IMR-90 (cell line): Measurements from ENCODE around the gene PIR. TPM values are rescaled to one million over a fixed set of nuclear protein-coding genes. Genes with fewer than 3 reads are reported as not detected.

Experiments
- CHD1 ChIP-seq: IDR thresholded peaks from 2 replicates; pipeline ENCODE4 v1.6.1; 2012; ENCODE audit warnings: low read depth, low read length, improper control_type of control experiment
- MAFK ChIP-seq: IDR thresholded peaks from 2 replicates; pipeline ENCODE4 v1.6.1; 2012; ENCODE audit warnings: low read depth, low read length, improper control_type of control experiment
- RAD21 ChIP-seq: IDR thresholded peaks from 2 replicates; pipeline ENCODE4 v1.6.1; 2012; ENCODE audit warnings: low read length, improper control_type of control experiment
- polyA plus RNA-seq, 3 experiments: library from polyadenylated mRNA; depleted of rRNA; stranded (reverse); fragments of >200 nt; gene quantifications; 2 replicates each; pipeline ENCODE4 v1.2.3, GENCODE V29; 2012; ENCODE audit warnings: low replicate concordance in 1 of 3
- total RNA-seq: library from RNA; depleted of rRNA; stranded (reverse); fragments of >200 nt; gene quantifications from 2 replicates; pipeline ENCODE4 v1.2.3, GENCODE V29; 2012; rRNA removed

PIR gene
- total and polyA plus RNA-seq, 2 of the 4 experiments (the other 2 are of a cell fraction): 5.7 to 8.7 TPM

- TF ChIP-seq MAFK (no peak), RAD21 (no peak), CHD1 (peak; percentile 95)
These were observed 157.8 kb downstream of the PIR start, which contains the start of gene PIGA (continued) for GRCh38 chrX:15335135-15336022.

Other genes with a start within 250 kb of the PIR start
- 0.28 and 0.36 TPM in 2 replicates for gene ASB9, start 223.2 kb downstream of the PIR start, total RNA-seq
- 0.15 TPM in 1 of 2 replicates, not detected in the other for gene ASB9, start 223.2 kb downstream of the PIR start, polyA plus RNA-seq (2012; rRNA removed)
- not detected in 2 replicates for gene ASB11, start 177.7 kb downstream of the PIR start, total RNA-seq
- not detected in 2 replicates for gene ASB11, start 177.7 kb downstream of the PIR start, polyA plus RNA-seq (2012; rRNA removed)
- gene PIGA, start 157.8 kb downstream of the PIR start, total RNA-seq: 9.1 and 10.3 TPM in 2 replicates
- gene PIGA, start 157.8 kb downstream of the PIR start, polyA plus RNA-seq (2012; rRNA removed): 3.1 and 3.4 TPM in 2 replicates
- gene VEGFD, start 108.9 kb downstream of the PIR start, total RNA-seq: under 0.01 and 0.18 TPM in 2 replicates
- gene VEGFD, start 108.9 kb downstream of the PIR start, polyA plus RNA-seq (2012; rRNA removed): 0.13 and 0.19 TPM in 2 replicates
- gene BMX, start 7.5 kb upstream of the PIR start, total RNA-seq: not detected in 2 replicates
- not detected in 2 replicates for gene BMX, start 7.5 kb upstream of the PIR start, polyA plus RNA-seq (2012; rRNA removed)
- not detected in 2 replicates for gene ACE2, start 107.6 kb upstream of the PIR start, total RNA-seq
- not detected in 2 replicates for gene ACE2, start 107.6 kb upstream of the PIR start, polyA plus RNA-seq (2012; rRNA removed)
- under 0.01 TPM in 2 replicates for gene CLTRN, start 171.5 kb upstream of the PIR start, total RNA-seq
- 0.16 and 0.17 TPM in 2 replicates for gene CLTRN, start 171.5 kb upstream of the PIR start, polyA plus RNA-seq (2012; rRNA removed)
- gene CA5B, start 244.9 kb upstream of the PIR start, total RNA-seq: 4.7 and 5.4 TPM in 2 replicates
- gene CA5B, start 244.9 kb upstream of the PIR start, polyA plus RNA-seq (2012; rRNA removed): 2.7 and 3.5 TPM in 2 replicates